Measurements from ENCODE around the gene UBE2L3. TPM values are rescaled to one million over a fixed set of nuclear protein-coding genes. Genes with fewer than 3 reads are reported as not detected.

Gene UBE2L3
- total and polyA plus RNA-seq, 2 of the 8 experiments (the other 6 are each of a cell fraction or from before 2014, with no cell fraction given): 63.5 to 90.0 TPM

- no peak overlapping the region for H3K14ac ChIP-seq (ENCODE audit: insufficient read length)
- H4K91ac ChIP-seq (replicated peaks; ENCODE audit: insufficient read length, low read length): no peak overlapping the region
- no peak overlapping the region for H2BK5ac ChIP-seq (ENCODE audit: low read depth, low read length)
- no peak overlapping the region for H4K8ac ChIP-seq (ENCODE audit: extremely low read depth, insufficient read depth, low read length)
- no peak overlapping the region for H3K56ac ChIP-seq (replicated peaks; ENCODE audit: insufficient read length, low read depth, low read length)
- H2AFZ ChIP-seq (ENCODE audit: low read length): no peak overlapping the region
- H3K36me3 ChIP-seq (ENCODE audit: control insufficient read depth in 2 of 4, insufficient read depth in 4 of 4, low read length in 3 of 4): peaks cover 6 to 24% (median 16%) of the 10 kb centered on the region in 4 experiments
- no peak for FAIRE-seq
- no peak overlapping the region for H2BK20ac ChIP-seq (ENCODE audit: low read length)
- H3K27me3 ChIP-seq (replicated peaks in 1 of 4; ENCODE audit: control insufficient read depth in 3 of 4, extremely low read depth in 1 of 4, insufficient read depth in 3 of 4, low read length in 3 of 4): no peaks in the 10 kb centered on the region
- no peaks in the 10 kb centered on the region for H3K9me3 ChIP-seq (ENCODE audit: insufficient read depth in 2 of 2, low read depth in 1 of 2, low read length in 1 of 2)
- 96% methylated on average over 3 of the region's 3 CpGs; no CpG with 5 or more reads in 1 of the 2 experiments for WGBS, 2 experiments (ENCODE audit: extremely low coverage in 1 of 2, insufficient coverage in 1 of 2, insufficient read length in 1 of 2, insufficient replicate concordance in 2 of 2, low coverage in 1 of 2, low lambda C conversion rate in 2 of 2, missing lambda C conversion rate in 1 of 2)
- no peak overlapping the region for H3K18ac ChIP-seq (ENCODE audit: extremely low read depth, low read length)
- H3K23me2 ChIP-seq (ENCODE audit: low read depth, low read length): no peaks in the 10 kb centered on the region
- no peaks in the 10 kb centered on the region for H3K4me1 ChIP-seq (replicated peaks in 1 of 4; ENCODE audit: control insufficient read depth in 3 of 4, insufficient read depth in 4 of 4, low read length in 3 of 4)
- no peak overlapping the region for H2AK5ac ChIP-seq (ENCODE audit: low read depth, low read length)
- H3K4me2 ChIP-seq (ENCODE audit: insufficient read depth in 1 of 2, low read depth in 2 of 2, low read length in 2 of 2): no peak overlapping the region
- no peak overlapping the region for H3K23ac ChIP-seq (ENCODE audit: insufficient read length)
- peaks cover 5 to 85% of the 10 kb centered on the region in 2 experiments for H3K79me2 ChIP-seq (ENCODE audit: control insufficient read depth in 1 of 2, insufficient read depth in 2 of 2, low read length in 2 of 2)
- no peak overlapping the region for H3K27ac ChIP-seq (ENCODE audit: low read depth, low read length)
- no peak overlapping the region for H3K4ac ChIP-seq (replicated peaks; ENCODE audit: insufficient read length, low read depth, low read length)
- no peak overlapping the region for H2BK15ac ChIP-seq (ENCODE audit: low read length)
- no peak overlapping the region for H3K9ac ChIP-seq (replicated peaks in 1 of 4; ENCODE audit: extremely low read depth in 1 of 4, low read depth in 3 of 4, low read length in 3 of 4)
- no peak overlapping the region for H4K5ac ChIP-seq (ENCODE audit: insufficient read length, low read depth, low read length)
- DNase-seq (ENCODE audit: low read depth in 1 of 2, low spot score in 2 of 2): no peak
- ChIA-PET POLR2A (ENCODE audit: partially characterized antibody) (interaction anchor here (1.3 kb wide), 1 partner anchor 11 kb away, joined by 4 read pairs; no protein-coding TSS in a partner anchor), CTCF (ENCODE audit: partially characterized antibody) (interaction anchor here (0.6 to 2.7 kb wide), 7 partner anchors 10 to 1909 kb away, joined by 3 to 13 read pairs (median 3); partner anchors contain the start of gene SDF2L1)
- H3K4me3 ChIP-seq (ENCODE audit: extremely low read depth in 1 of 4, insufficient read depth in 2 of 4, low read depth in 3 of 4, low read length in 4 of 4): no peak overlapping the region
- no peak overlapping the region for H2BK12ac ChIP-seq (ENCODE audit: low read depth, low read length)
- H2BK120ac ChIP-seq (replicated peaks; ENCODE audit: low read depth, low read length): no peak overlapping the region
- H4K20me1 ChIP-seq (replicated peaks in 1 of 2; ENCODE audit: control insufficient read depth in 1 of 2, insufficient read depth in 2 of 2, low read length in 2 of 2): peaks cover 31 to 37% of the 10 kb centered on the region in 2 experiments
- TF ChIP-seq POLR2A (IDR thresholded peaks at IDR 0.05; ENCODE audit: control extremely low read depth in 1 of 2, low read depth in 2 of 2, low read length in 2 of 2) (no peak), JUND (IDR thresholded peaks at IDR 0.05; ENCODE audit: low read length) (no peak), EGR1 (IDR thresholded peaks at IDR 0.05; ENCODE audit: borderline replicate concordance, low read depth, low read length) (no peak)
- H3K79me1 ChIP-seq (ENCODE audit: low read depth, low read length): peaks cover 15% of the 10 kb centered on the region
Measured at GRCh38 chr22:21598302-21598701, 30.8 kb downstream of the UBE2L3 start.
